Measurements from ENCODE around the gene CCDC78.

DNA sequence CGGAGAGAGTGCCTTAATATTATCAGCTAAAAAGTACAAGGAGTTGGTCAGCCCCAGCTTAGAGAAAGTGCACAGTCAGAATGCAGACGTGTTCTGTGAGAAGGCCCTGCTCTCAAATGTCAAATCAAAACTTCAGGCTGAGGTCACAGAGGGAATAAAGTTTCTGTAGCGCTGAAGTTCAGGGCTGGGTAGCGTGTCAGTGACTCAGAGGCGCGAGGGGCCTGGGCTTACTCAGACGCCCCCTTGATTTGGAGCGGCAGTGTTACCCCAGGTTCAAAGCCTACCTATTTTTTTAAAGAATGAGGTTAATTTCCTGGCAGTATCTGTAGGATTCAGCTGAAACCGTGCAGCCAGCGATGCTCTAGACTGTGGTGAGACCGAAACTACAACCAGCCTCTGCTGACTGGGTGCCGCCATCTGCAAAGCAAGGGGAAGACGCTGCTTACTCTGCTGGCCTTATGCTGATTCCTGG, 9.8 kb upstream of the CCDC78 start:
- TF ChIP-seq, protein P1, sequence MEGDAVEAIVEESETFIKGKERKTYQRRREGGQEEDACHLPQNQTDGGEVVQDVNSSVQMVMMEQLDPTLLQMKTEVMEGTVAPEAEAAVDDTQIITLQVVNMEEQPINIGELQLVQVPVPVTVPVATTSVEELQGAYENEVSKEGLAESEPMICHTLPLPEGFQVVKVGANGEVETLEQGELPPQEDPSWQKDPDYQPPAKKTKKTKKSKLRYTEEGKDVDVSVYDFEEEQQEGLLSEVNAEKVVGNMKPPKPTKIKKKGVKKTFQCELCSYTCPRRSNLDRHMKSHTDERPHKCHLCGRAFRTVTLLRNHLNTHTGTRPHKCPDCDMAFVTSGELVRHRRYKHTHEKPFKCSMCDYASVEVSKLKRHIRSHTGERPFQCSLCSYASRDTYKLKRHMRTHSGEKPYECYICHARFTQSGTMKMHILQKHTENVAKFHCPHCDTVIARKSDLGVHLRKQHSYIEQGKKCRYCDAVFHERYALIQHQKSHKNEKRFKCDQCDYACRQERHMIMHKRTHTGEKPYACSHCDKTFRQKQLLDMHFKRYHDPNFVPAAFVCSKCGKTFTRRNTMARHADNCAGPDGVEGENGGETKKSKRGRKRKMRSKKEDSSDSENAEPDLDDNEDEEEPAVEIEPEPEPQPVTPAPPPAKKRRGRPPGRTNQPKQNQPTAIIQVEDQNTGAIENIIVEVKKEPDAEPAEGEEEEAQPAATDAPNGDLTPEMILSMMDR (IDR thresholded peaks at IDR 0.05), result no peak
- no peak for TF ChIP-seq POLR2A (IDR thresholded peaks at IDR 0.05)
